ENCODE data around the gene MED9.

The MED9 gene

DNA sequence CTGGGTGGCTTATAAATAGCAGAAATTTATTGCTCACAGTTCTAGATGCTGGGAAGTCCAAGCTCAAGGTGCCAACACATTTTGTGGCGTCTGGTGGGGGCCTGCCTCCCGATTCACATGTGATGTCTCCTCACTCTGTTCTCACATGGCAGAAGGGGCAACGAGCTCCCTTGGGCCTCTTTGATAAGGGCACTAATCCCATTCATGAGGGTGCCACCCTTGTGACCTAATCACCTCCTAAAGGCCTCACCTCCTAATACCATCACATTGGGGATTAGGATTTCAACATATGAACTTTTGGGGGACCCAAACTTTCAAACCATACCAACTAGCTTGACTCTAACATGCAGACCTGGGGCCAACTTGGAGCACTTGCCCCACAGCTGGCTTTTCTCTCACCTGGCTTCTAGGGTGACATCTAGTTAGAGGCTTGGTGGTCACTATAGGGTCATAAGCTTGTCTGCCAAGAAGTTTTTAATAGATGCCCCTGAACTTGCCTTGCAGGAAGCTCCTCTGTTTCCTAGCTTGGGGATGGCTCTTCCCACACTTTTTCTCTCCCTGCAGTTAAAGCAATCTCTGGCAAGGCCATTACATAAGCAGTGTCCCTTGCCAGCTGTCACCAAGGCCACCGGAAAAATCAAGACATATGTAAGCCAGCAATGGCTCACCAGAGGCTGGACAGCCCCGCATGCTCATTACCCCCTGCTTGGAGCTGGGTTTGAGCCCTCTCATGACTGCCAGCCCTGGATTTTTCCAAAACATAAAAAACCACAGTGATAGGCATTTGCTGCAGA is 8.4 kb upstream of the MED9 start:
- H3K4me1 ChIP-seq (ENCODE audit: control insufficient read depth, low read length) = no peaks in the 10 kb centered on the region
- no peaks in the 10 kb centered on the region for H3F3A ChIP-seq (ENCODE audit: control insufficient read depth, insufficient read depth)
- H3K36me3 ChIP-seq (ENCODE audit: control insufficient read depth, low read length) = no peaks in the 10 kb centered on the region
- H3K27me3 ChIP-seq (ENCODE audit: control insufficient read depth, low read length) = peaks cover 50% of the 10 kb centered on the region
- no peaks in the 10 kb centered on the region for H3K9me3 ChIP-seq (ENCODE audit: control insufficient read depth, insufficient read depth, low read length)
- TF ChIP-seq, protein P1, sequence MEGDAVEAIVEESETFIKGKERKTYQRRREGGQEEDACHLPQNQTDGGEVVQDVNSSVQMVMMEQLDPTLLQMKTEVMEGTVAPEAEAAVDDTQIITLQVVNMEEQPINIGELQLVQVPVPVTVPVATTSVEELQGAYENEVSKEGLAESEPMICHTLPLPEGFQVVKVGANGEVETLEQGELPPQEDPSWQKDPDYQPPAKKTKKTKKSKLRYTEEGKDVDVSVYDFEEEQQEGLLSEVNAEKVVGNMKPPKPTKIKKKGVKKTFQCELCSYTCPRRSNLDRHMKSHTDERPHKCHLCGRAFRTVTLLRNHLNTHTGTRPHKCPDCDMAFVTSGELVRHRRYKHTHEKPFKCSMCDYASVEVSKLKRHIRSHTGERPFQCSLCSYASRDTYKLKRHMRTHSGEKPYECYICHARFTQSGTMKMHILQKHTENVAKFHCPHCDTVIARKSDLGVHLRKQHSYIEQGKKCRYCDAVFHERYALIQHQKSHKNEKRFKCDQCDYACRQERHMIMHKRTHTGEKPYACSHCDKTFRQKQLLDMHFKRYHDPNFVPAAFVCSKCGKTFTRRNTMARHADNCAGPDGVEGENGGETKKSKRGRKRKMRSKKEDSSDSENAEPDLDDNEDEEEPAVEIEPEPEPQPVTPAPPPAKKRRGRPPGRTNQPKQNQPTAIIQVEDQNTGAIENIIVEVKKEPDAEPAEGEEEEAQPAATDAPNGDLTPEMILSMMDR (IDR thresholded peaks at IDR 0.05; ENCODE audit: low read depth, low read length, poor library complexity, severe bottlenecking) = no peak
- no peak for TF ChIP-seq EZH2phosphoT487 (IDR thresholded peaks at IDR 0.05; ENCODE audit: borderline replicate concordance, low read length)
- H3K4me3 ChIP-seq (ENCODE audit: low read length) = no peak overlapping the region
- no peak overlapping the region for H3K4me2 ChIP-seq (ENCODE audit: low read length)
- no peaks in the 10 kb centered on the region for H3K79me2 ChIP-seq (ENCODE audit: control insufficient read depth, low read length)
- H4K20me1 ChIP-seq (ENCODE audit: control insufficient read depth, insufficient read depth, low read depth, low read length) = no peaks in the 10 kb centered on the region
- H3K27ac ChIP-seq (ENCODE audit: low read depth, low read length) = no peak overlapping the region
- H3K9me2 ChIP-seq (replicated peaks; ENCODE audit: control insufficient read depth, low read length) = no peaks in the 10 kb centered on the region

DNA sequence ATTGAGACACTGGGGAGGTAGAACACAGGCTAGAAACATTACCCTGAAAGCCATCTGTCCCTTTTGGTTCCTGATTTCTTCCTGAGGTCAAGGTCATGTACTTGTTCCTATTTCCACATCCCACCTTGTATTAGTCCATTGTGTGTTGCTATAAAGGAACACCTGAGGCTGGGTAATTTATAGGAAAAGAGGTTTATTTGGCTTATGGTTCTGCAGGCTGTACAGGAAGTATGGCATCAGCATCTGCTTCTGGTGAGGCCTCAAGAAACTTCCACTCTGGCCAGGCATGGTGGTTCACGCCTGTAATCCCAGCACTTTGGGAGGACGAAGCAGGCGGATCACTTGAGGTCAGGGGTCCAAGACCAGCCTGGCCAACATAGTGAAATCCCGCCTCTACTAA is 7.4 kb upstream of the MED9 start:
- no peaks in the 10 kb centered on the region for H3K9me3 ChIP-seq (ENCODE audit: control insufficient read depth, insufficient read depth, low read length)
- H4K20me1 ChIP-seq (ENCODE audit: control insufficient read depth, insufficient read depth, low read depth, low read length) = no peaks in the 10 kb centered on the region
- no peak overlapping the region for H3K27ac ChIP-seq (ENCODE audit: low read depth, low read length)
- H3K9me2 ChIP-seq (replicated peaks; ENCODE audit: control insufficient read depth, low read length) = no peaks in the 10 kb centered on the region
- no peaks in the 10 kb centered on the region for H3F3A ChIP-seq (ENCODE audit: control insufficient read depth, insufficient read depth)
- H3K4me2 ChIP-seq (ENCODE audit: low read length) = no peak overlapping the region
- no peak overlapping the region for H3K4me3 ChIP-seq (ENCODE audit: low read length)
- H3K36me3 ChIP-seq (ENCODE audit: control insufficient read depth, low read length) = no peaks in the 10 kb centered on the region
- no peaks in the 10 kb centered on the region for H3K79me2 ChIP-seq (ENCODE audit: control insufficient read depth, low read length)
- peaks cover 47% of the 10 kb centered on the region for H3K27me3 ChIP-seq (ENCODE audit: control insufficient read depth, low read length)
- TF ChIP-seq, protein P1 (IDR thresholded peaks at IDR 0.05; ENCODE audit: low read depth, low read length, poor library complexity, severe bottlenecking) = no peak
- no peak for TF ChIP-seq EZH2phosphoT487 (IDR thresholded peaks at IDR 0.05; ENCODE audit: borderline replicate concordance, low read length)
- no peaks in the 10 kb centered on the region for H3K4me1 ChIP-seq (ENCODE audit: control insufficient read depth, low read length)

- H3F3A ChIP-seq (ENCODE audit: control insufficient read depth, insufficient read depth) = no peaks in the 10 kb centered on the region
- no peaks in the 10 kb centered on the region for H3K79me2 ChIP-seq (ENCODE audit: control insufficient read depth, low read length)
- no peaks in the 10 kb centered on the region for H3K36me3 ChIP-seq (ENCODE audit: control insufficient read depth, low read length)
- no peak overlapping the region for H3K4me2 ChIP-seq (ENCODE audit: low read length)
- no peaks in the 10 kb centered on the region for H3K9me2 ChIP-seq (replicated peaks; ENCODE audit: control insufficient read depth, low read length)
- peaks cover 40% of the 10 kb centered on the region for H3K27me3 ChIP-seq (ENCODE audit: control insufficient read depth, low read length)
- TF ChIP-seq, protein P1 (IDR thresholded peaks at IDR 0.05; ENCODE audit: low read depth, low read length, poor library complexity, severe bottlenecking) = no peak
- TF ChIP-seq EZH2phosphoT487 (IDR thresholded peaks at IDR 0.05; ENCODE audit: borderline replicate concordance, low read length) = no peak
- H4K20me1 ChIP-seq (ENCODE audit: control insufficient read depth, insufficient read depth, low read depth, low read length) = no peaks in the 10 kb centered on the region
- H3K4me3 ChIP-seq (ENCODE audit: low read length) = no peak overlapping the region
- H3K4me1 ChIP-seq (ENCODE audit: control insufficient read depth, low read length) = no peaks in the 10 kb centered on the region
- H3K9me3 ChIP-seq (ENCODE audit: control insufficient read depth, insufficient read depth, low read length) = no peaks in the 10 kb centered on the region
- no peak overlapping the region for H3K27ac ChIP-seq (ENCODE audit: low read depth, low read length)
These were observed 6.8 kb upstream of the MED9 start for GRCh38 chr17:17469996-17470395.
